Islet precursor cell (in vitro differentiated cells): ENCODE data around the gene TAS2R14.

ENCODE experiments used
- DNase-seq: peaks from one replicate; pipeline ENCODE4 v3.0.0-alpha.2; 2018

The TAS2R14 gene, protein sequence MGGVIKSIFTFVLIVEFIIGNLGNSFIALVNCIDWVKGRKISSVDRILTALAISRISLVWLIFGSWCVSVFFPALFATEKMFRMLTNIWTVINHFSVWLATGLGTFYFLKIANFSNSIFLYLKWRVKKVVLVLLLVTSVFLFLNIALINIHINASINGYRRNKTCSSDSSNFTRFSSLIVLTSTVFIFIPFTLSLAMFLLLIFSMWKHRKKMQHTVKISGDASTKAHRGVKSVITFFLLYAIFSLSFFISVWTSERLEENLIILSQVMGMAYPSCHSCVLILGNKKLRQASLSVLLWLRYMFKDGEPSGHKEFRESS

DNA sequence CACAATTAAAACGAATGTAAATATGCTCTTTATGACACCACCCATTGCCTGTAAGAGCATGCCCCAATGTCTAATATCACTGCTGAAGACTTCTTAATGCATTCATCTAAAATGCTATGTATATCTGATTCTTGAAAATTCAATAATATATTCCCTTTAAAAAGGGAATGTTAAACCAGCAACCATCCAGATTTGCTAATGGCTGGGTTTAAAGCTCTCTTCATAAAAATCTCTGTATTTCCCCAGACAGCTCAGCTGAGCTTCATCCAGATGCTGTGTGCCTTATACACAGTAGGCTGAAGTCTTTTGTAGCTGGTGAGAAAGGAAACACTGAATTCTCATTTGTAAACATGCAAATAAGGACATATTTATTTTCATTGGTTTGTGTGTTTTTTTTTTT lies at the start of gene TAS2R14:
Gene TAS2R14, minus strand, starts transcription at position 101 of the 400 bp plus-strand sequence. Its CDS starts 56 bp downstream, at position 45.
- DNase-seq: no peak

DNA sequence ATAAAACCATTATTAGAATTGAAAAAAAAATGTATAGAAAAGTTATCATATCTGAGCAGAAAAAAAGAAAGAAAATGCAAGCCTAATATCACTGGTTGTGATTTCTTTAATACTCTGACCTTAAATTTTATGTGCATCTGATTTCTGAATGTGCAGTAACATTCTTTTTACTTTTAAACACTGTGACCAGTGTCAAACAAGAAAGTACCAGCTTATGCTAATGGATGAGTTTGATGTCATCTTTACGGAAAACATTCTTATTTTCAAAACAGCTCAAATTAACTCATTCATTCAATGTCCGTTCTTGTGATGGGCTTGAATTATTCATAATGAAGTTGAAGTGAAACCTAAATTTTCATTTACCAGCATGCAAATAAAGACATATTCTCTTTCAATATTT lies 47.7 kb upstream of the TAS2R14 start, which contains the start of gene TAS2R50:
Gene TAS2R50, minus strand, starts transcription at position 101 of the 400 bp plus-strand sequence. Its CDS starts 52 bp downstream, at position 49.
- DNase-seq: no peak

DNA sequence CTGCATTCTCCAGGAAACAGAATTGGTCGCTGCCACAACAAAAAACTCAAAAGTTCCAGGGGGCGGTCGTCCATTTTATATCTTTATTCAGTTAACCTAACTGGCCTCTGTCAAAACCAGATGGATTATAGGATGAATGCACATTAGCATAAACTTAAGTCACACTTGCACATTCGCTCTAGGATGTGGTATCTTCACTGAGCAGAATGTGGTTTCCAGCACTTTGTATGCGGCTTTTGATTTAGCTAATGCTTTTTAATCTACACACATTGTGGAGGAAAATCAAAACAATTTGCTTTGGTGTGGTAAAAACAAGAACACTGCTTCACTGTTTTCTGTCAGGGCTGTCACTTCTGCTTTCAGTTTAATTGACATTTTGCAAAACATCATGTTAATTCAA lies 43.2 kb upstream of the TAS2R14 start:
- no peak for DNase-seq

DNA sequence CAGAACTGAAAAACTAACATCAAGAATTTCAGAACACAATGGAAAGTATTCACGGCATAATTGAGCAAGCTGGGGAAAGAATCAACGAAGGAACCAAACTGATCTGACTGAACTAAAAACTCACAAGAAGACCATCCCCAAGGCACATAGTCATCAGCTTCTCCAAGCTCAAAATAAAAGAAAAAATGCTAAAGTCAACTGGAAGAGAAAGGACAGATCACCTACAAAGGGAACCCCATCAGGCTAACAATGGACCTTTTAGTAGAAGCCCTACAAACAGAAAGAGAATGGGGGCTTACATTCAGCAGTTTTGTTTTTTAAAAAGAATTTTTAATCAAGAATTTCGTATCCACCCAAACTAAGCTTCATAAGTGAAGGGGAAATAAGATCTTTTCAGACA lies 35.9 kb upstream of the TAS2R14 start:
- DNase-seq: no peak

DNA sequence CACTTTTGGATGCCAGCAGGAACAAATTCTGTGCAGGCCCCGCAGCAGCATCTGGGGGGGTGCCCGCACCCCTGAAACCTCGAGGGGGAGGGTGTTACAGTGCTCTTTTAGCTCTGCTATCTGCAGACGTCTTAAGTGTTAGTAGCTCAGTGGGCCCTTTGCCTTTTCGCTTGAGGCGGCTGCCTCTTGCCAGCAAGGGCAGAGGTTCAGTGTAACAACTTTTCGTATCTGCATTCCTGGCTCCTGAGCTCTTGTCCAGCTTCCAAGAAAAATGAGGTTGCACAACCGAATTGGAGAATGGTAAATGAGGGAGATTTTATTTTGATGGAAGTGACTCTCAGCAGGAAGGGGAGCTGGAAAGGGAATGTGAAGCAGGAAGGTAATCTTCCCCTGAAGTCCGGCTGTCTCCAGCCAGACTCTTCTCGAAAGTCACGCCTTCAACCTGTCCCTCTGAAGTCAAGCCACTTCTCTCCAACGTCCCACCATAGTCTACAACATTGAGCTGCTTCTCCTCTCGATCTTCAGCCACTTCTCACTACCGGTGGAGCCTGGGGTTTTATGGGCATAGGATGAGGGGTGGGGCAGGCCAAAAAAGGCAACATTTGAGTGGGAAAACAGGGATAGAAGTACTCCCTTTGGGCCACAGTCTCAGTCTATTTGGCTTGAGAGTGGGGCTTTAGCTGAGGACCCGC lies 29.8 kb upstream of the TAS2R14 start:
- DNase-seq: no peak

DNA sequence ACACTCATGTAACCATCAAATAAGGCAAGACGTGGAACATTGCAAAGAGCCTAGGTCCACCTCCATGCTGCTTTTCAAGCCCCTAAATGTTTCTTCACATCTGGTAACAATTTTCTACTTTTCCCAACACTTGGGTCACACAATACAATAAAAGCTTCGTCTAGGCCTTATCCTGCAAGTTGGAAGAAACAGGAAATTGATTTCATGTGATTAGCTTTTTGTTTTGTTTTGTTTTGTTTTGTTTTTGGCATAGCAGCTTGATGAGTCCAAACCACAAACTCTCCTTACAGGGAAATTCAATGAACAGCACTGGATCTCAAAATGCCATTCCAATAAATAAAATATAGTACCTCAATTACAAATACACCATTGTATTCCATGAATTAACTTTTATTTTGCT lies 28.3 kb upstream of the TAS2R14 start:
- DNase-seq: no peak

DNA sequence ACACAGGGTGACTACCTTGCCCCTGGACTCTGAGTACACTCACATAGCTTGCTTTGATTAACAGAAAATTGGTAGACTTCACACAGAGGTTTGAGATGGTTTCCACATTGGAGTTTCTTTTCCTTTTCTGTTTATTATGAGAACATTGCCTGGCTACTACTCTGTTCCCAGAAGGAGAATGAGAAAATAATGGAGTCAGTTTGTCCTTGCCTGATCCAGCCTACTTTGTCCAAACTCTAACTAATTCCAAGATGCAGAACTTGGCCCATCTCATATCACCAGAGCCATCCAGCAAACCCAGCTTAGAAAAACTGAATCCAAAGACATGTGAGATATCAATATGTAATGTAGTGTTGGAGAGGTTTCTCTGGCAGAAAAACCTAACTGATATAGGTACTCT lies 27.3 kb upstream of the TAS2R14 start:
- no peak for DNase-seq

DNA sequence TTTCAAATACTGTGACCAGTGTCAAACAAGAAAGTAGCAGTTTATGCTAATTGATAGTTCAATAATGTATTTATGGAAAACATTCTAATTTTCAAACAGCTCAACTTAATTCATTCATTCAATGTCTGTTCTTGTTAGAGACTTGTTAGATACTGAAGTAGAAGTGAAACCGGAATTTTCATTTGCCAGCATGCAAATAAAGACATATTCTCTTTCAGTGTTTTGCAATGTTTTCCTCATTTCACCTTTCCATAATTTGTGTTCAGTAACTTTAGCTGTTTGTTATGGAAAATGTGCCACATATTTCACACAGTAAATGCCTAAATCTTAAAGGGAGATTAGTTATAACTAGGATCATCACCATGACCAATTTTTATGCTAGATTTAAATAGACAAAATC lies 26.4 kb upstream of the TAS2R14 start:
- DNase-seq: no peak

DNA sequence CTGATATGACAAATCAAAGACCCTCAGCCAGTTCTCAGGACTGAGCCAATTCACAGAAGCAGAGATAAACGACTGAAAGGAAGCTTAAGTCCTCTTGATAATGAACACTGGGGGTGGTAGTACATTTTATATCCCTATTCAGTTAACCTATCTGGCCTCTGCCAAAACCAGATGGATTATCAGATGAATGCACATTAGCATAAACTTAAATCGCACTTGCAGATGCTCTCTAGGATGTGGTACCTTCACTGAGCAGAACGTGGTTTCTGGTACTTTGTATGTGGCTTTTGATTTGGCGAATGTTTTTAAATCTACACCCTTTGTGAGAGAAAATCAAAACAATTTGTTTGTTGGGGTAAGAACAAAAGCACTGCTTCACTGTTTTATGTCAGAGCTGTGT lies 21.1 kb upstream of the TAS2R14 start:
- no peak for DNase-seq

DNA sequence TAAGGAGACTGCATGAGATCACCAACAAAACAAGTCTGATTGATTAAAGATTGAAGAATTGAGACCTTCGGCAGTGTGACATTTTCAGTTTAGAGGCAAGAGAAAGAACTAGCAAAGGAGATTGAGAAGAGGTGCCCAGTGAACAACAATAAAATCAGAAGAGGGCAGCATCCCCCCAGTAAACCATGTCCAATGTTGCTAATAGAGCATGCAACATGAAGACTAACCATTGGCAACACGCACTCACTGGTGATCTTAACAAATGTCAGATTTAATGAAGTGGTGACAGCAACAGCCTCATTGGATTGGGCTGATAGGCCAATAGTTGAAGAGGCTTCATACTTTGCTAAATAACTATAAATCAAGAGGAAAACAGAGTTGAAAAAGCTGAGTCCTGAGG lies 20.7 kb upstream of the TAS2R14 start:
- DNase-seq: no peak

DNA sequence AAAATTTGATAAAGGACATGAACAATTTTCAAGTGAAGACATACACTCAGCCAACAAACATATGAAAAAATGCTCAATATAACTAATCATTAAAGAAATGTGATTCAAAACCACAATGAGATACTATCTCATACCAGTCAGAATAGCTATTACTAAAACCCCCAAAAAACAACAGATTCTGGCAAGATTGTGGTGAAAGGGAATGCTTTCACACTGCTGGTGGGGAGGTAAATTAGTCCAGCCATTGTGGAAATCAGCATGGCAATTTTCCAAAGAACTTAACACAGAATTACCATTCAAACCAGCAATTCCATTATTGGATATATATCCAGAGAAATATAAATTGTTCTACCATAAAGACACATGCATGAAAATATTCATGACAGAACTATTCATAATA lies 18.7 kb upstream of the TAS2R14 start:
- no peak for DNase-seq

DNA sequence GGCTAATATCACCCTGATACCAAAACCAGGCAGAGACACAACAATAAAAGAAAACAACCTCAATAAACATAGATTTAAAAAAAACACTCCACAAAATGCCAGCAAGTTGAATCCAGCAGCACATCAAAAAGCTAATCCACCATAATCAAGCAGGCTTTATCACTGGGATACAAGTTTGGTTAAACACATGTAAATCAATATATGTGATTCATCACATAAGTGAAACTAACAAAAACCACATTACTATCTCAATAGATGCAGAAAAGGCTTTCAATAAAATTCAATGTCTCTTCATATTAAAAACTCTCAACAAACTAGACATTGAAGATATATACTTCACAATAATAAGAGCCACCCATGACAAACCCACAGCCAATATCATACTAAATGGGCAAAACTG lies 17.0 kb upstream of the TAS2R14 start:
- no peak for DNase-seq

DNA sequence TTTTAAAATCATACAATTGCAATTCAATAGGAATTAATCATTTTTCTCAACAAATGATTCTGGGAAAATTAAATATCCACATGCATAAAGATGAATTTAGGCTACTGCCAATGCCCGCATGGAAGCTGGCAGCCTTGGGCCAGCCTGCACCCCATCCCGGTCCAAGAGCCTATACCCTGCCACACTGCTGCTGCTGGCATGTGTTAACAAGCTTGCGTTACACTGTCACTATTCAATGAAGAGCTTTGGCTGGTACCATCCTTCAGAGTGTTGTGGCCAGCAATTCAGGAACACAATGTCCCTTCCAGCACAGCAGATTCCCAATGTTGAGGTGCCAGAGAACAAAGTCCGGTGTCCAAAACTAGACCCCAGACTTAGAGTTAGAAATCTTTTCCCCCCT lies 13.6 kb upstream of the TAS2R14 start:
- no peak for DNase-seq

DNA sequence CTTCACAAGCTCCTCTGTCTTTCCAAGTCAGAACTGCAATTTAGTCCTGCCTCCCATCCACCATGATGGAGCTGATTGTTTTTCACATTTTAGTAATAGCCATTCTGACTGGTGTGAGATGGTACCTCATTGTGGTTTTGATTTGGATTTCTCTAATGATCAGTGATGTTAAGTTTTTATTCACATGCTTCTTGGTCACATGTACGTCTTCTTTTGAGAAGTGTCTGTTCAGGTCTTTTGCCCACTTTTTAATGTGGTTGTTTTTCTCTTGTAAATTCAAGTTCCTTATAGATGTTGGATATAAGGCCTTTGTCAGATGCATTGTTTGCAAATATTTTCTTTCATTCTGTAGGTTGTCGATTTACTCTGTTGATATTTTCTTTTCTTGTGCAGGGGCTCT lies 4.1 kb upstream of the TAS2R14 start:
- no peak for DNase-seq

DNA sequence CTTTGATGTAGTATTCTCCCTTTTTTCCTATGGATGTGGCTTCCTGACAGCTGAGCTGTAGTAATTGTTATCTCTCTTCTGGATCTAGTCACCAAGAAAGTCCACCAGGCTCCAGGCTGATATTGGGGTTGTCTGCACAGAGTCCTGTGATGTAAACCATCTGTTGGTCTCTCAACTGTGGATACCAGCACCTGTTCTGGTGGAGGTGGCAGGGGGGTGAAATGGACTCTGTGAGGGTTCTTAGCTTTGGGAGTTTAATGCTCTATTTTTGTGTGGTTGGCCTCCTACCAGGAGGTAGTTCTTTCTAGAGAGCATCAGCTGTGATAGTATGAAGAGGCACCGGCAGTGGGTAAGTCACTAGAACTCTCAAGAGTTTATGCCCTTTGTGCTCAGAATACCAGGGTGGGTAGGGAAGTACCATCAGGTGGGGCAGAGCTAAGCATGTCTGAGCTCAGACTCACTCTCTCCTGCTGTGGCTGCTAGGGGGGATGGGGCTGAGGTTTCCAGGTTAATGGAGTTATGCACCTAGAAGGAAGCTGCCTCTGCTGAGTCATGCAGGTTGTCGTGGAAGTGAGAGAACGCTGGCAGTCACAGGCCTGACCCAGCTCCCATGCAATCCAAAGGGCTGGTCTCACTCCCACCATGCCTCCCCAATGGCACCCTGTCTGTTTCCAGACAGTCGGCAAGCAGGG lies 3.0 kb upstream of the TAS2R14 start:
- peak; percentile 96 for DNase-seq

DNA sequence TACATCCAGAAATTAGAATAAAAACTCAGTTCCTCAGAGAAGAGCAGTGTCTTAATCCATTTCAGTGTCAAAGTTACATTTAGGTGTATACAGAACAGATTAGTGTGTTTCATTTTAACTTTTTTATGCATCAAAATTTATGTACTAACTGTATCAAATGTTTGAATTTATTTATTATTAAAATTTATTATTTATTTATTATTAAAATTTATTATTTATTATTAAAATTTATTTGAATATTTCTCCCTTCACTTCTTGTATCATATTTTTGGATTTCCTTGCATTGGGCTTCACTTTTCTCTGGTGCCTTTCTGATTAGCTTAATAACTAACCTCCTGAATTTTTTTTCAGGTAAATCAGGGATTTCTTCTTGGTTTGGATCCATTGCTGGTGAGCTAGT lies 2.3 kb upstream of the TAS2R14 start:
- no peak for DNase-seq

DNA sequence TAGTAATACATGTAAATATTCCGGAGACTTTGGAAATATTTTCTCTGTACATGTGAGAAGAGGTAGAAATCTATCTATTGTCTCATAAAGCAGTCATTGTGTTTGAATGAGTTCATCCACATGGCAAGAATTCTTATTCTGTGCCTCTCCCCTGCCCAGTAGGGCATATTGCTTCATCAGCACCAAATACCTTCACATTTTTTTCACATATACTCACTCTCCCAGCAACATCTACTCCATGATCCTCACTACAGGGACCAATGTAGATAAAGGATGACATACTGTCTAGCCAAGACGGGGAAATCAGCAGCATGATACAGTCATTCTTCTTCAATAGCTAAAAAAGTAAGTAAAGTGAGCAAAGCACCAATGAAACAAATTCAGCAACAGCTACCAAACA lies 1.3 kb upstream of the TAS2R14 start:
- DNase-seq: no peak

DNA sequence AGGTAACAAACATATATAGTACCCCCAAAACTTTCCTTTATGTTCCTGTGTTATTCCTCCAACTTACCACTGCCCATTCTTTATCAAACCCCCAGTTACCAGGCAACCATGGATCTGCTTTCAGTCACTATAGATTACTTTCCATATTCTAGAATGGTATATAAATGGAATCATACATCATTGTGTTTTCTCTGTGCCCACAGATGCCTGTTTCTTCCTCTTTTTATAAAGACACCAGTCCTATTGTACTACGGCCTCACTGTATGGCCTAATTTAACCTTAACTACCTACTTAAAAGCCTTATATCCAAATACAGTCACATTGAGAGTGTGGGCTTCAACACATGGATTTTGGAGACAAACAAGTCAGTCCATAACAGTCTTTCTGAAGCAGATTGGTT lies 2.6 kb downstream of the TAS2R14 start:
- no peak for DNase-seq

DNA sequence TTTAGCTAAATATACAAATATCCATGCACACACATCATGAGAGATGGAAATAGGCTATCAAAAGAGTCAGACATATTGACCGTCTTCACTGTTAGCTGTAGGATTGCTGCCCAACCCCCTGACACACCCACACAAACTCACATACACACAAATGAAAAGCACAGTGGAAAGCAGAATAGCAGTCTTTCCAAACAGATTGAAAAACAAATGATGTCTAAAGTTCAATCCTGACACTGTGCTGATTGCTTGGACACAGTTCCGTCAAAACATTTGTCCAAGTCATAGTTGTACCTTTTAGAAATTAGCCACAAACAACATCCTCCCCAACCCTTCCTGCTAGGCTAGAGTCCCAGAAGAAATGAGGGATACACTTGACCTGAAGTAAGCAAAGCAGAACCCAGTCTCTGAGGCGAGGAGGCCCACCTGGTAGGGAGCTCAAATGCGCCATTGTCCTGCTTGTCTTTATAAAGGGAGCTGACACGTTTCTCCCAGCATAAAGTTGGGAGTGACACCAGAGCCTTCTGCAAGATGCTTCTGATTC lies 10.2 kb downstream of the TAS2R14 start, which contains the start of gene PRH2:
Gene PRH2, plus strand, starts transcription at position 491 of the 541 bp plus-strand sequence. Its CDS starts 38 bp downstream, at position 529.
- peak; percentile 45 for DNase-seq

DNA sequence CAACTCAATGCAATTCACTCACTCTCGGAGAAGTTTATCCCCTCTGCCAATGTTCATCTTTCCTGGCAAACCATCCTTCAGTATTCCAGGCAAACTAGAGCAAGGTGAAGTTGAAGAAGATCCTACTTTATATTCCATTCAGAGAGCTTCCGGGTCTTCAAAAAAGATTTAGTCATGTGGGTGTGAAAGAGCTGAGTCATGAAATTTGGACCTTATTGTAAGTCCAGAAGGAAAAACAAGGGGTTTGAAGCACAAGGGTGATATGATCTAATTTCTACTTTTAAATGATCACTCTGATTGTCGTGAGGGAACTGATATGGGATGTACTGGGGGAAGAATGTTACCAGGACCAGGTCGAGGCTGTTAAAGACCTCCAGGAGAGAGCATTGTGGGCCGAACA lies 12.8 kb downstream of the TAS2R14 start:
- DNase-seq: no peak

DNA sequence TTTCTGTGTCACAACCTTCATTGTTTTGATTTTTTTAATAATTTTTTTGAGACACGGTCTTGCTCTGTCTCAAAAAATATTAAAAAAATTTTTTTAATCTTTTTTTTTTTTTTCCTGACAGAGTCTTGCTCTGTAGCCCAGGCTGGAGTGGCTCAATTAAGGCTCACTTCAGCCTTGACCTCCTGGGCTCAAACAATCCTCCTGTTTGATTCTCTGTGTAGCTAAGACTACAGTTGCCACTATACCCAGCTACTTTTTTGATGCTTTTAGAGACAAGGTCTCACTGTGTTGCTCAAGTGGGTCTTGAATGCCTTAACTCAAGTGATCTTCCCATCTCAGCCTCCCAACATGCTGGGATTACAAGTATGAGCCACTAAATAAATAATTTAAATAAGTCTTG lies 19.3 kb downstream of the TAS2R14 start:
- DNase-seq: no peak

DNA sequence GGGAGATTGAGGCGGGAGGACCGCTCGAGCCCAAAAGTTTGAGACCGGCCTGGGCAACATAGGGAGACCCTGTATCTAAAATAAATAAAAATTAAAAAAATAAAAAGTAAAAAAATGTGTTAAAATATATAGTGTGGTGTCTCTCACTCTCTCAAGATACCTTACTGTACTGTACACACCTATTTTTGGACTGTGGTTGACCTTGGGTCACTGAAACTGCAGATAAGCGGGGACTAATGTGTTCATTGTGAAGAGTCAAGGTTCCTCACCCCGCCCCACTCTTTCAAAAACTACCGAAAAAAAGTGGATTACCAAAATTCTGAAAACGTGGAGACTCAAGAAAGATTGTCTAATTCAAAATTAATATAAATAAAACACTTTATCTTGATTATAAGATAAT lies 28.7 kb downstream of the TAS2R14 start:
- no peak for DNase-seq

DNA sequence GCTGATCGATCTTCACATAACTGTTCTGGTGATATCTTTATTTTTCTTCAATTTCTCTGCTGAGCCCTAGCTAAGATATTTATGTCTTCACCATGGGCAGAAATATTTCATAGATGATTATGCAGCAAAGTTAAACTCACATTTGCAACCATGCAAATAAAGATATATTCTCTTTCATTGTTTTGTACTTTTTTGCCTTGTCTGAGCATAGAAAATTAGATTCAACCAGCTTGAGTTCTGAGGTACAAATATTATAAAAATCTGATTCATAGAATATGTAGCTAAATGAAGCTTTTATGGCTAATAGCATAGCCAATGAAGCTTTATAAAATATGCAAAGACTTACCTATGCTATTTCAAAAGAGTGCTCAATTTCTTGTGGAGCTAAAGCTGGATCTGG lies 29.6 kb downstream of the TAS2R14 start, which contains the start of gene TAS2R13:
Gene TAS2R13, minus strand, starts transcription at position 101 of the 400 bp plus-strand sequence. CDS start 264 bp downstream, outside the sequence.
- no peak for DNase-seq
